ENCODE results near the gene KCP. TPM values are rescaled to one million over a fixed set of nuclear protein-coding genes. Genes with fewer than 3 reads are reported as not detected.

Gene KCP
- total RNA-seq, 2 donors from 2014 or later: 0.81 to 1.6 TPM

GRCh38 chr7:128839751-128840177, 70.7 kb downstream of the KCP start:
- ATAC-seq (peak; percentile 20), DNase-seq (no peak)
- intact Hi-C loops (cut with DNase I, micrococcal nuclease): loop anchor here in 1 of 2 donors (5.0 kb wide), 1 partner anchor 47 kb away; the partner anchor contains the start of gene CCDC136

GRCh38 chr7:128838981-128839731, 71.4 kb downstream of the KCP start:
- DNase-seq (no peak), ATAC-seq (no peak)
- intact Hi-C loops (cut with DNase I, micrococcal nuclease): no loop called here

GRCh38 chr7:128838109-128838779, 72.3 kb downstream of the KCP start:
- no peak for ATAC-seq
- no peak for DNase-seq
- intact Hi-C loops (cut with DNase I, micrococcal nuclease): no loop called here

- ATAC-seq: no peak
- intact Hi-C loops (cut with DNase I, micrococcal nuclease): no loop called here
- DNase-seq: no peak
These were observed 73.0 kb downstream of the KCP start for GRCh38 chr7:128837521-128837921.

GRCh38 chr7:128836729-128837348, 73.7 kb downstream of the KCP start:
- intact Hi-C loops (cut with DNase I, micrococcal nuclease): no loop called here
- DNase-seq (no peak), ATAC-seq (no peak)

- no peak for DNase-seq
- no peak for ATAC-seq
- intact Hi-C loops (cut with DNase I, micrococcal nuclease): no loop called here
These were observed 74.5 kb downstream of the KCP start for GRCh38 chr7:128835790-128836641.

GRCh38 chr7:128835231-128835751, 75.2 kb downstream of the KCP start:
- intact Hi-C loops (cut with DNase I, micrococcal nuclease): no loop called here
- no peak for DNase-seq
- no peak for ATAC-seq

- intact Hi-C loops (cut with DNase I, micrococcal nuclease): no loop called here
- ATAC-seq (no peak), DNase-seq (no peak)
These were observed 76.6 kb downstream of the KCP start for GRCh38 chr7:128833946-128834325.

- peak; percentile 4 for ATAC-seq
- DNase-seq: peak in 1 of 2 donors; percentile 81
- intact Hi-C loops (cut with DNase I, micrococcal nuclease): no loop called here
These were observed 77.2 kb downstream of the KCP start for GRCh38 chr7:128833148-128833945.

- ATAC-seq: no peak
- intact Hi-C loops (cut with DNase I, micrococcal nuclease): no loop called here
- no peak for DNase-seq
These were observed 77.7 kb downstream of the KCP start for GRCh38 chr7:128832880-128833147.

- DNase-seq: no peak
- no peak for ATAC-seq
- intact Hi-C loops (cut with DNase I, micrococcal nuclease): no loop called here
These were observed 78.3 kb downstream of the KCP start for GRCh38 chr7:128831994-128832879.

GRCh38 chr7:128831178-128831993, 79.1 kb downstream of the KCP start:
- peak in 1 of 2 donors; percentile 83 for DNase-seq
- intact Hi-C loops (cut with DNase I, micrococcal nuclease): no loop called here
- ATAC-seq: peak; percentile 28

GRCh38 chr7:128830231-128831177, 80.0 kb downstream of the KCP start, which contains the start of gene FLNC:
FLNC (plus strand) TSS chr7:128830406; CDS start chr7:128830638, 232 bp downstream.
- DNase-seq: peak in 1 of 2 donors; percentile 48
- ATAC-seq: peak; percentile 59
- intact Hi-C loops (cut with DNase I, micrococcal nuclease): no loop called here

GRCh38 chr7:128829391-128830166, 80.9 kb downstream of the KCP start:
- ATAC-seq: no peak
- intact Hi-C loops (cut with DNase I, micrococcal nuclease): no loop called here
- DNase-seq: no peak

All from left colon (tissue), 2 donors.